HCT116 (cell line): Measurements from ENCODE around the gene TBXAS1. TPM values are rescaled to one million over a fixed set of nuclear protein-coding genes. Genes with fewer than 3 reads are reported as not detected.

ENCODE experiments used
- ATAC-seq: fragments of 200-7000 bp; cut with Tn5 transposase; 2 replicates; pipeline ENCODE4 v1.9.1; 2020; ENCODE audit warnings: mild to moderate bottlenecking, moderate library complexity
- BruUV-seq: library from RNA; stranded (reverse); fragments of 400-500 nt; replicated peaks from 2 replicates; lab custom pipeline; 2021; lab: Mats Ljungman, UMichigan
- CTCF ChIA-PET: fragments of 300-600 bp; sonication (Branson Sonifier 250); formaldehyde crosslinking; loops from one replicate; lab custom pipeline; 2021; ENCODE audit warnings: antibody characterized with exemption; lab: Charles Lee
- POLR2A ChIA-PET: fragments of 300-600, 350-600 bp; sonication (Branson Sonifier 250); formaldehyde crosslinking; loops from one replicate; lab custom pipeline; 2021; ENCODE audit warnings: antibody characterized with exemption; lab: Charles Lee
- RAD21 ChIA-PET, 2 experiments: fragments of 300-600 bp; sonication (Branson Sonifier 250); formaldehyde crosslinking; loops; one replicate each; lab custom pipeline; 2023; ENCODE audit warnings: low total read pairs in 2 of 2; ENCODE audit not compliant: uncharacterized antibody in 2 of 2, unreplicated experiment in 2 of 2, low non-redundant PET in 1 of 2; lab: Charles Lee
- DNase-seq: peaks from one replicate; pipeline ENCODE4 v3.0.0-alpha.2; 2010; ENCODE audit warnings: low read depth, low spot score
- H2AFZ ChIP-seq: fragments of 200-600 bp; shearing (Covaris generic), sonication (generic); 2 replicates; pipeline ENCODE4 v1.6.1; 2017; ENCODE audit warnings: low read depth, mixed run types, mixed read lengths, antibody characterized with exemption, low read length; ENCODE audit not compliant: poor library complexity, severe bottlenecking
- H3K27ac ChIP-seq: 2 replicates; pipeline ENCODE4 v1.5.1; 2012; ENCODE audit warnings: low read depth, low read length
- H3K27me3 ChIP-seq: fragments of 200-600 bp; sonication (generic); 2 replicates; pipeline ENCODE4 v1.6.1; 2016; ENCODE audit warnings: mixed run types, low read length, mixed read lengths; ENCODE audit not compliant: insufficient read depth
- H3K36me3 ChIP-seq, 2 experiments: fragments of 200-500 bp in 1 of 2; fragments of 200-600 bp in 1 of 2; sonication (Bioruptor generic) in 1 of 2; sonication (generic) in 1 of 2; 2 replicates each; pipeline versions ENCODE4 v1.5.1 to v1.6.1; 2014 to 2016; ENCODE audit warnings: low read length in 2 of 2, inconsistent platforms in 1 of 2, mixed read lengths in 1 of 2, mixed run types in 1 of 2; ENCODE audit not compliant: insufficient read depth in 2 of 2, control insufficient read depth in 1 of 2
- H3K4me1 ChIP-seq, 2 experiments: fragments of 200-600 bp in 1 of 2; sonication (generic) in 1 of 2; 2 replicates each; pipeline versions ENCODE4 v1.5.1 to v1.6.1; 2012 to 2017; ENCODE audit warnings: low read length in 2 of 2, inconsistent platforms in 1 of 2, mild to moderate bottlenecking in 1 of 2, mixed read lengths in 1 of 2, mixed run types in 1 of 2, moderate library complexity in 1 of 2; ENCODE audit not compliant: insufficient read depth in 2 of 2, control insufficient read depth in 1 of 2
- H3K4me2 ChIP-seq: fragments of 200-600 bp; sonication (generic); 2 replicates; pipeline ENCODE4 v1.6.1; 2017; ENCODE audit warnings: mixed run types, low read length, mixed read lengths
- H3K4me3 ChIP-seq, 2 experiments: fragments of 200-600 bp in 1 of 2; sonication (generic) in 1 of 2; replicated peaks in 1 of 2; 2 replicates each; pipeline ENCODE4 v1.5.1; 2011 to 2016; ENCODE audit warnings: low read length in 2 of 2, control low read depth in 1 of 2, low read depth in 1 of 2, mild to moderate bottlenecking in 1 of 2, mixed read lengths in 1 of 2, mixed run types in 1 of 2
- H3K79me2 ChIP-seq: fragments of 200-600 bp; sonication (generic); 2 replicates; pipeline ENCODE4 v1.6.1; 2017; ENCODE audit warnings: mild to moderate bottlenecking, mixed run types, low read length, moderate library complexity, mixed read lengths; ENCODE audit not compliant: insufficient read depth
- H3K9ac ChIP-seq: fragments of 200-600 bp; sonication (generic); 2 replicates; pipeline ENCODE4 v1.6.1; 2016; ENCODE audit warnings: low read length, mixed read lengths
- H3K9me2 ChIP-seq: fragments of 200-600 bp; sonication (generic), shearing (Covaris generic); 2 replicates; pipeline ENCODE4 v1.6.1; 2017; ENCODE audit warnings: mixed run types, mild to moderate bottlenecking, moderate library complexity; ENCODE audit not compliant: insufficient read depth
- H3K9me3 ChIP-seq, 2 experiments: fragments of 200-500 bp in 1 of 2; fragments of 200-600 bp in 1 of 2; sonication (Bioruptor generic) in 1 of 2; sonication (generic) in 1 of 2; 2 replicates each; pipeline ENCODE4 v1.6.1; 2014 to 2017; ENCODE audit warnings: low read length in 2 of 2, mixed read lengths in 2 of 2, inconsistent platforms in 1 of 2, low read depth in 1 of 2, mild to moderate bottlenecking in 1 of 2, mixed run types in 1 of 2, moderate library complexity in 1 of 2; ENCODE audit not compliant: control insufficient read depth in 1 of 2, insufficient read depth in 1 of 2
- H4K20me1 ChIP-seq: fragments of 200-600 bp; sonication (generic), shearing (Covaris generic); 2 replicates; pipeline ENCODE4 v1.6.1; 2017; ENCODE audit warnings: mixed run types, mild to moderate bottlenecking, moderate library complexity; ENCODE audit not compliant: insufficient read depth
- CBX3 ChIP-seq: IDR thresholded peaks from 2 replicates; pipeline ENCODE4 v1.6.1; 2012; ENCODE audit warnings: low read depth
- EZH2phosphoT487 ChIP-seq: fragments of 200-600 bp; IDR thresholded peaks from 2 replicates; pipeline ENCODE4 v1.6.1; 2018; ENCODE audit warnings: antibody characterized with exemption, borderline replicate concordance
- POLR2A ChIP-seq: IDR thresholded peaks from 2 replicates; pipeline ENCODE4 v1.7.0; 2011; ENCODE audit warnings: borderline replicate concordance; ENCODE audit not compliant: insufficient read depth, insufficient read length; ENCODE audit errors: extremely low read depth
- SIN3A ChIP-seq: IDR thresholded peaks from 2 replicates; pipeline ENCODE4 v1.6.1; 2012; ENCODE audit warnings: low read depth
- SP1 ChIP-seq: IDR thresholded peaks from 2 replicates; pipeline ENCODE4 v1.6.1; 2012; ENCODE audit warnings: low read depth
- TCF7L2 ChIP-seq: IDR thresholded peaks from 2 replicates; pipeline ENCODE4 v1.7.0; 2011; ENCODE audit warnings: borderline replicate concordance, inconsistent platforms; ENCODE audit not compliant: insufficient read depth, insufficient read length; ENCODE audit errors: extremely low read depth
- ZNF274 ChIP-seq: fragments of 200-500 bp; sonication (Bioruptor generic); IDR thresholded peaks from 2 replicates; pipeline ENCODE4 v1.6.1; 2014; ENCODE audit warnings: mild to moderate bottlenecking, low read depth, low read length, inconsistent platforms
- intact Hi-C: fragments of 100-400 bp; cut with micrococcal nuclease; formaldehyde crosslinking; loops from 2 replicates; pipeline ENCODE4 v1.10.0; 2022
- total RNA-seq: library from RNA; stranded (reverse); gene quantifications from one replicate; pipeline ENCODE4 v1.2.1, GENCODE V29; 2021; ENCODE audit not compliant: unreplicated experiment
- TF ChIP-seq, protein P1 (sequence below): IDR thresholded peaks from 2 replicates; pipeline ENCODE4 v1.6.1; 2011; ENCODE audit warnings: mild to moderate bottlenecking, low read length, moderate library complexity; ENCODE audit not compliant: insufficient replicate concordance; ENCODE audit errors: extremely low read depth
- TF ChIP-seq, protein P2 (sequence below): IDR thresholded peaks from 2 replicates; pipeline ENCODE4 v1.6.1; 2012
- TF ChIP-seq, protein P3 (sequence below): IDR thresholded peaks from 2 replicates; pipeline ENCODE4 v1.6.1; 2012
- TF ChIP-seq, protein P4 (sequence below), 3 experiments: fragments of 200-600 bp in 1 of 3; sonication (generic) in 1 of 3; IDR thresholded peaks in 2 of 3; conservative IDR thresholded peaks in 1 of 3; 2 replicates each; pipeline ENCODE4 v1.5.1; 2012 to 2017; ENCODE audit warnings: low read depth in 2 of 3, low read length in 2 of 3, antibody characterized with exemption in 1 of 3, borderline replicate concordance in 1 of 3, control low read depth in 1 of 3, mild to moderate bottlenecking in 1 of 3, mixed read lengths in 1 of 3, mixed run types in 1 of 3, moderate library complexity in 1 of 3; ENCODE audit not compliant: insufficient read depth in 1 of 3

The TBXAS1 gene
- total RNA-seq, 1 experiment from 2014 or later = 1.4 TPM

DNA sequence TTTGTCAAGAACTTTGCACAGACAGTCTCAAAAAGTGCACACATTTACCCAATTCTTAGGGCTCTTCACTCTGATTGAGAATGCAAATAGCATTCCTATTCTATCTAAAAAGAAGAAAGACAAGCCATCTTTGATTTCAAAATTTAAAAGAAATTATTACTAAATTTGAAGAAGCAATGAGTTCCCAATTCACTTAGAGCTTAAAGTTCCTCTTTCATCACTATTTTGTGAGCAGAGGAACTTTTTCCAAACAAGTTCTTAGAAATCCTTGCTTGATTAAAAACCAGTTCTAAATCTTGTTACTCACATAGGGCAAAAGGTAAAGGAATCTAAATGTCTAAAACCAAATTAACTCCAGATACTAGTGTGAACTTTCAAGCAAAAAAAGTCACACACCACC, 56.4 kb downstream of the TBXAS1 start:
- no peak overlapping the region for H2AFZ ChIP-seq
- BruUV-seq = no TSS peak
- no peaks in the 10 kb centered on the region for H3K36me3 ChIP-seq
- ChIA-PET RAD21 (no interaction called here), CTCF (no interaction called here), POLR2A (no interaction called here)
- no peaks in the 10 kb centered on the region for H3K9me3 ChIP-seq
- peaks cover 0 to 10% of the 10 kb centered on the region in 2 experiments; a peak in 1 of 4 replicates for H3K4me1 ChIP-seq
- H3K27ac ChIP-seq = no peak overlapping the region
- H3K9ac ChIP-seq = no peak overlapping the region
- H3K9me2 ChIP-seq = no peaks in the 10 kb centered on the region
- TF ChIP-seq, protein P1, sequence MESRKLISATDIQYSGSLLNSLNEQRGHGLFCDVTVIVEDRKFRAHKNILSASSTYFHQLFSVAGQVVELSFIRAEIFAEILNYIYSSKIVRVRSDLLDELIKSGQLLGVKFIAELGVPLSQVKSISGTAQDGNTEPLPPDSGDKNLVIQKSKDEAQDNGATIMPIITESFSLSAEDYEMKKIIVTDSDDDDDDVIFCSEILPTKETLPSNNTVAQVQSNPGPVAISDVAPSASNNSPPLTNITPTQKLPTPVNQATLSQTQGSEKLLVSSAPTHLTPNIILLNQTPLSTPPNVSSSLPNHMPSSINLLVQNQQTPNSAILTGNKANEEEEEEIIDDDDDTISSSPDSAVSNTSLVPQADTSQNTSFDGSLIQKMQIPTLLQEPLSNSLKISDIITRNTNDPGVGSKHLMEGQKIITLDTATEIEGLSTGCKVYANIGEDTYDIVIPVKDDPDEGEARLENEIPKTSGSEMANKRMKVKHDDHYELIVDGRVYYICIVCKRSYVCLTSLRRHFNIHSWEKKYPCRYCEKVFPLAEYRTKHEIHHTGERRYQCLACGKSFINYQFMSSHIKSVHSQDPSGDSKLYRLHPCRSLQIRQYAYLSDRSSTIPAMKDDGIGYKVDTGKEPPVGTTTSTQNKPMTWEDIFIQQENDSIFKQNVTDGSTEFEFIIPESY = no peak
- no peak for TF ChIP-seq EZH2phosphoT487
- TF ChIP-seq, protein P2, sequence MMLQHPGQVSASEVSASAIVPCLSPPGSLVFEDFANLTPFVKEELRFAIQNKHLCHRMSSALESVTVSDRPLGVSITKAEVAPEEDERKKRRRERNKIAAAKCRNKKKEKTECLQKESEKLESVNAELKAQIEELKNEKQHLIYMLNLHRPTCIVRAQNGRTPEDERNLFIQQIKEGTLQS = no peak
- intact Hi-C loops = no loop called here
- no peak overlapping the region for H3K4me3 ChIP-seq
- no peaks in the 10 kb centered on the region for H3K27me3 ChIP-seq
- no peak for DNase-seq
- ATAC-seq = no peak
- H4K20me1 ChIP-seq = no peaks in the 10 kb centered on the region
- no peak overlapping the region for H3K4me2 ChIP-seq
- no peaks in the 10 kb centered on the region for H3K79me2 ChIP-seq

DNA sequence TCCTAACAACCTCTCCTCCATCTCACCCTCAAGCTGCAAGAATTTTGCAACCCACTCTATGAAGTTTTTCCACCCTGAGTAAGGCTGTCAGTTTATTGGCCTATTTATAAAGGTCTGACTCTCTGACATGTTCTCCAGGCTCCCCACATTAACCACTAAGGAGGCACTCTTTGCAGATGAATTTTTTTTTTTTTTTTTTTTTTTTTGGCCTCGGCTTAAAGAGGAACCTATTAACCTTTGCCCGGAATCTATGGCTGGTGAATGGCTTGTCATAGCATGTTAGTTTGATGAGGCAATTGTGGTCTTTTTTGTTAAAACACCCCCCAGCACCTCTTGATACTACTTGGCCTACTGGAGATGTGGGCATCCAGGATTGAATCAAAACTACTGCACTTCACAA, 57.1 kb downstream of the TBXAS1 start:
- Histone ChIP-seq H3K36me3 (no peaks in the 10 kb centered on the region), H3K27ac (no peak overlapping the region), H3K9ac (no peak overlapping the region), H2AFZ (no peak overlapping the region), H4K20me1 (no peaks in the 10 kb centered on the region), H3K4me3 (no peak overlapping the region), H3K9me2 (no peaks in the 10 kb centered on the region), H3K27me3 (no peaks in the 10 kb centered on the region), H3K4me2 (no peak overlapping the region), H3K4me1 (peaks cover 0 to 10% of the 10 kb centered on the region in 2 experiments; a peak in 1 of 4 replicates), H3K79me2 (no peaks in the 10 kb centered on the region), H3K9me3 (no peaks in the 10 kb centered on the region)
- CTCF ChIA-PET = no interaction called here
- ATAC-seq (no peak), DNase-seq (no peak)
- POLR2A ChIA-PET = interaction anchor here (0.7 kb wide), 1 partner anchor 667 kb away, joined by 3 read pairs; no protein-coding TSS in a partner anchor
- BruUV-seq = no TSS peak
- RAD21 ChIA-PET = no interaction called here
- intact Hi-C loops = no loop called here
- TF ChIP-seq SP1 (no peak), CBX3 (no peak), ZNF274 (no peak), TCF7L2 (no peak), EZH2phosphoT487 (no peak), SIN3A (no peak), POLR2A (no peak)
- TF ChIP-seq, protein P1 = no peak
- TF ChIP-seq, protein P3, sequence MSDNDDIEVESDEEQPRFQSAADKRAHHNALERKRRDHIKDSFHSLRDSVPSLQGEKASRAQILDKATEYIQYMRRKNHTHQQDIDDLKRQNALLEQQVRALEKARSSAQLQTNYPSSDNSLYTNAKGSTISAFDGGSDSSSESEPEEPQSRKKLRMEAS = no peak
- TF ChIP-seq, protein P4, sequence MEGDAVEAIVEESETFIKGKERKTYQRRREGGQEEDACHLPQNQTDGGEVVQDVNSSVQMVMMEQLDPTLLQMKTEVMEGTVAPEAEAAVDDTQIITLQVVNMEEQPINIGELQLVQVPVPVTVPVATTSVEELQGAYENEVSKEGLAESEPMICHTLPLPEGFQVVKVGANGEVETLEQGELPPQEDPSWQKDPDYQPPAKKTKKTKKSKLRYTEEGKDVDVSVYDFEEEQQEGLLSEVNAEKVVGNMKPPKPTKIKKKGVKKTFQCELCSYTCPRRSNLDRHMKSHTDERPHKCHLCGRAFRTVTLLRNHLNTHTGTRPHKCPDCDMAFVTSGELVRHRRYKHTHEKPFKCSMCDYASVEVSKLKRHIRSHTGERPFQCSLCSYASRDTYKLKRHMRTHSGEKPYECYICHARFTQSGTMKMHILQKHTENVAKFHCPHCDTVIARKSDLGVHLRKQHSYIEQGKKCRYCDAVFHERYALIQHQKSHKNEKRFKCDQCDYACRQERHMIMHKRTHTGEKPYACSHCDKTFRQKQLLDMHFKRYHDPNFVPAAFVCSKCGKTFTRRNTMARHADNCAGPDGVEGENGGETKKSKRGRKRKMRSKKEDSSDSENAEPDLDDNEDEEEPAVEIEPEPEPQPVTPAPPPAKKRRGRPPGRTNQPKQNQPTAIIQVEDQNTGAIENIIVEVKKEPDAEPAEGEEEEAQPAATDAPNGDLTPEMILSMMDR (IDR thresholded peaks at IDR 0.05 in 2 of 3, conservative IDR thresholded peaks at IDR 0.05 in 1 of 3; ENCODE audit: borderline replicate concordance in 1 of 3, insufficient read depth in 1 of 3, low read depth in 2 of 3, low read length in 2 of 3) = no peak
